ENCODE results near the gene ZDHHC8.

GRCh38 chr22:20125201-20126174 is 6.1 kb upstream of the ZDHHC8 start:
- TF ChIP-seq TAF1 (IDR thresholded peaks at IDR 0.05; ENCODE audit: borderline replicate concordance, low read depth, low read length) (no peak), ATF7 (IDR thresholded peaks at IDR 0.05; ENCODE audit: low read depth) (no peak), REST (IDR thresholded peaks at IDR 0.05; ENCODE audit: low read depth, low read length) (no peak), MXI1 (IDR thresholded peaks at IDR 0.05; ENCODE audit: low read depth, low read length) (no peak), CTCF (IDR thresholded peaks at IDR 0.05 in 2 of 3, conservative IDR thresholded peaks at IDR 0.05 in 1 of 3; ENCODE audit: control insufficient read depth in 2 of 3, extremely low read depth in 1 of 3, insufficient read depth in 1 of 3, low read depth in 3 of 3, low read length in 3 of 3) (no peak)

Measured in GM12878 (cell line).